SJCRH30 (cell line): ENCODE measurements around the gene RPL19. TPM values are rescaled to one million over a fixed set of nuclear protein-coding genes. Genes with fewer than 3 reads are reported as not detected.

ENCODE experiments used
- DNase-seq, 2 experiments: peaks; one replicate each; pipeline ENCODE4 v3.0.0-alpha.2; 2015 to 2020
- H3K27ac ChIP-seq: fragments of 250-450 bp; sonication (Bioruptor Pico); 2 replicates; pipeline ENCODE4 v1.5.1; 2020; ENCODE audit warnings: mild to moderate bottlenecking, moderate library complexity
- H3K27me3 ChIP-seq: fragments of 250-450 bp; sonication (Bioruptor Pico); 2 replicates; pipeline ENCODE4 v1.5.1; 2020; ENCODE audit warnings: mild to moderate bottlenecking, moderate library complexity
- H3K36me3 ChIP-seq: fragments of 250-450 bp; sonication (Bioruptor Pico); 2 replicates; pipeline ENCODE4 v1.5.1; 2020; ENCODE audit warnings: mild to moderate bottlenecking, moderate library complexity
- H3K4me1 ChIP-seq: fragments of 250-450 bp; sonication (Bioruptor Pico); 2 replicates; pipeline ENCODE4 v1.5.1; 2020; ENCODE audit warnings: mild to moderate bottlenecking, moderate library complexity
- H3K4me3 ChIP-seq: fragments of 250-450 bp; sonication (Bioruptor Pico); 2 replicates; pipeline ENCODE4 v1.5.1; 2020; ENCODE audit warnings: mild to moderate bottlenecking, moderate library complexity
- H3K9me3 ChIP-seq: fragments of 250-450 bp; sonication (Bioruptor Pico); replicated peaks from 2 replicates; pipeline ENCODE4 v1.5.1; 2020; ENCODE audit warnings: mild to moderate bottlenecking, moderate library complexity
- total RNA-seq: library from RNA; depleted of rRNA; stranded (reverse); fragments of >200 nt; shearing (Covaris generic); gene quantifications from 2 replicates; pipeline ENCODE4 v1.2.3, GENCODE V29; 2014; rRNA removed

The RPL19 gene
- total RNA-seq, 1 experiment from 2014 or later: 2,386 TPM

DNA sequence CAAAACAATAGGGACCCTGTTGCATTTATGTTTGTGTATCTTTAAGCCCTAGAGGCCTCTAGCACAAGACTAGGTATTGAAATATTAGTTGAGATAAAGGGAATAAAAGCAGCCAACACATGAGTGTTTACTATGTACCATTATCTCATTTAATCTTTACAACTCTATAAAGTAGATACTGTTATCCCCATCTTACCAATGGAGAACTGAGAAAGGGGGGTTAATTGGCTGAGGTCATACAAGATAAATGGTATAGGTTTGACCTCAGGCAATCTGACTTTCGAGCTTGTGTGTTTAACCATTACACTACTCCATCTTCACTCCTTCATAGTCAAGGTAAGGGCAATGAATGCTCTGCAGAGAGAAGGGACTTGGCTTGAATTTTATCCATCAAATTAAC, 51.9 kb downstream of the RPL19 start:
- no peak for DNase-seq
- no peaks in the 10 kb centered on the region for H3K27me3 ChIP-seq
- no peak overlapping the region for H3K27ac ChIP-seq
- no peak overlapping the region for H3K4me3 ChIP-seq
- no peaks in the 10 kb centered on the region for H3K4me1 ChIP-seq
- no peaks in the 10 kb centered on the region for H3K36me3 ChIP-seq
- H3K9me3 ChIP-seq: no peaks in the 10 kb centered on the region

GRCh38 chr17:39252788-39253460, 52.8 kb downstream of the RPL19 start:
- H3K27ac ChIP-seq: no peak overlapping the region
- H3K9me3 ChIP-seq: no peaks in the 10 kb centered on the region
- H3K27me3 ChIP-seq: no peaks in the 10 kb centered on the region
- no peak overlapping the region for H3K4me3 ChIP-seq
- no peaks in the 10 kb centered on the region for H3K36me3 ChIP-seq
- DNase-seq: no peak
- no peaks in the 10 kb centered on the region for H3K4me1 ChIP-seq

Other genes starting within 250 kb of the RPL19 start
- not detected in 2 replicates for gene FBXO47, start 232.9 kb upstream of the RPL19 start, total RNA-seq
- 0.06 TPM in 1 of 2 replicates, not detected in the other for gene PLXDC1, start 48.6 kb upstream of the RPL19 start, total RNA-seq
- not detected in 2 replicates for gene ARL5C, start 34.1 kb upstream of the RPL19 start, total RNA-seq
- 4.6 and 8.3 TPM in 2 replicates for gene CACNB1, start 2.6 kb upstream of the RPL19 start, total RNA-seq
- gene STAC2, start 25.7 kb downstream of the RPL19 start, total RNA-seq: not detected in 2 replicates
- 7.7 and 8.8 TPM in 2 replicates for gene FBXL20, start 201.3 kb downstream of the RPL19 start, total RNA-seq